ENCODE data around the gene PIEZO1. TPM values are rescaled to one million over a fixed set of nuclear protein-coding genes. Genes with fewer than 3 reads are reported as not detected.

The PIEZO1 gene
- polyA plus RNA-seq, 1 experiment = 47.0 TPM

DNA sequence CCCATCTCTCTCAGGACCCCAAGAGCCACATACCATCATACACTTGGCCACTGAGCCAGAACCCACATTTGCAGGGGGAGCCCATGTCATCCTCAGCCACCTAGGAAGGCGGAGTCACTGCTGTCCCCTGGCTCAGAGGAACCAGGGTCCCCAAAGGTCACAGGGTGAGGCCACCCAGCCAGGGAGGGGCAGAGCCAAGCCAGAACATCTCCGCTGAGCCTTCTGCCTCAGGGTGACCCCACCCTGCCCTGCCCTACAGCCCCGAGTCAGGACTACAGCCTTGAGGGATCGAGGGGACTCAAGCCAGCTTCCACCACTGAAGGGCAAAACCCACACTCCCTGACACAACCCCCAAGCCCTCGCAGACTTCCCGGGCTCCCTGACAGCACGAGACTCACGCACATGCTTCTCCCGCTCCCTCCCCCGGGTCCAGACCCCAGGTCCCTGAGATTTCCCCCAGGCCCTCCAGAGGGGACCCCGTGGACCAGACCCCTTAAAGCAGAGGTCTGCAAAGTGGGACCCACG lies 17.4 kb downstream of the PIEZO1 start:
- Histone ChIP-seq H3K27me3 (ENCODE audit: control insufficient read depth, insufficient read depth, low read length) (no peaks in the 10 kb centered on the region), H3K4me3 (ENCODE audit: low read depth, low read length) (0 out of 2 replicates have a peak overlapping the region, but pooled peaks have one; percentile 3), H3K9me3 (ENCODE audit: control insufficient read depth, insufficient read depth, low read length) (no peaks in the 10 kb centered on the region; the same call in 1 of the 2 replicates), H3K27ac (ENCODE audit: low read depth, low read length) (peak overlapping the region; percentile 57)
- TF ChIP-seq, protein P1, sequence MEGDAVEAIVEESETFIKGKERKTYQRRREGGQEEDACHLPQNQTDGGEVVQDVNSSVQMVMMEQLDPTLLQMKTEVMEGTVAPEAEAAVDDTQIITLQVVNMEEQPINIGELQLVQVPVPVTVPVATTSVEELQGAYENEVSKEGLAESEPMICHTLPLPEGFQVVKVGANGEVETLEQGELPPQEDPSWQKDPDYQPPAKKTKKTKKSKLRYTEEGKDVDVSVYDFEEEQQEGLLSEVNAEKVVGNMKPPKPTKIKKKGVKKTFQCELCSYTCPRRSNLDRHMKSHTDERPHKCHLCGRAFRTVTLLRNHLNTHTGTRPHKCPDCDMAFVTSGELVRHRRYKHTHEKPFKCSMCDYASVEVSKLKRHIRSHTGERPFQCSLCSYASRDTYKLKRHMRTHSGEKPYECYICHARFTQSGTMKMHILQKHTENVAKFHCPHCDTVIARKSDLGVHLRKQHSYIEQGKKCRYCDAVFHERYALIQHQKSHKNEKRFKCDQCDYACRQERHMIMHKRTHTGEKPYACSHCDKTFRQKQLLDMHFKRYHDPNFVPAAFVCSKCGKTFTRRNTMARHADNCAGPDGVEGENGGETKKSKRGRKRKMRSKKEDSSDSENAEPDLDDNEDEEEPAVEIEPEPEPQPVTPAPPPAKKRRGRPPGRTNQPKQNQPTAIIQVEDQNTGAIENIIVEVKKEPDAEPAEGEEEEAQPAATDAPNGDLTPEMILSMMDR (IDR thresholded peaks at IDR 0.05; ENCODE audit: low read depth, low read length) = no peak
- POLR2A ChIA-PET = interaction anchor here (0.6 to 0.7 kb wide), 3 partner anchors 8 to 57 kb away, joined by 3 to 4 read pairs (median 3); partner anchors contain the start of gene PIEZO1
- CTCF ChIA-PET = interaction anchor here (0.6 to 2.7 kb wide), 4 partner anchors 17 to 30 kb away, joined by 3 to 12 read pairs (median 4); no protein-coding TSS in a partner anchor
- DNase-seq (ENCODE audit: low read depth, low spot score) = no peak

DNA sequence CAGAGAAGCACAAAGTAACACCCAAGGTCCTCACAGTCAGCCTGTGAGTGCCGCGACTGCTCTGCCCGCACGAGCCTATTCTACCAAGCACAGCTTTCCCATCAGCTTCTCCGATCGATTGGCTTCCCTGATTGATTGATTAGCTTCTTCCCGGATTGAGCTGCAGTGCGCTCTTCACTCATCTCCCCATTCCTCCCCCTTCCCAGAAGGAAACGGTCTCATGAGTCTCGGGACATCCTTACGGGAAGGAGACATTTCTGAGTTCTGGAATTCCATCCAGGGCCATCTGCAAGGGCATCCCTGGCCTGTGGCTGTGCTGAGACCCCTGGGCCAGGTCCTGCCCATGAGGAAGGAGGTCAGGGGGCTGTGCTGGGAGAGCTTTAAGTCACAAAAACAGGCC lies 18.0 kb downstream of the PIEZO1 start:
- Histone ChIP-seq H3K4me3 (ENCODE audit: low read depth, low read length) (no peak overlapping the region), H3K9me3 (ENCODE audit: control insufficient read depth, insufficient read depth, low read length) (no peaks in the 10 kb centered on the region; the same call in 1 of the 2 replicates), H3K27me3 (ENCODE audit: control insufficient read depth, insufficient read depth, low read length) (no peaks in the 10 kb centered on the region), H3K27ac (ENCODE audit: low read depth, low read length) (no peak overlapping the region)
- TF ChIP-seq, protein P1 (IDR thresholded peaks at IDR 0.05; ENCODE audit: low read depth, low read length) = no peak
- no peak for DNase-seq (ENCODE audit: low read depth, low spot score)
- CTCF ChIA-PET = interaction anchor here (1.0 to 2.7 kb wide), 3 partner anchors 17 to 29 kb away, joined by 3 to 12 read pairs (median 4); no protein-coding TSS in a partner anchor
- POLR2A ChIA-PET = no interaction called here

DNA sequence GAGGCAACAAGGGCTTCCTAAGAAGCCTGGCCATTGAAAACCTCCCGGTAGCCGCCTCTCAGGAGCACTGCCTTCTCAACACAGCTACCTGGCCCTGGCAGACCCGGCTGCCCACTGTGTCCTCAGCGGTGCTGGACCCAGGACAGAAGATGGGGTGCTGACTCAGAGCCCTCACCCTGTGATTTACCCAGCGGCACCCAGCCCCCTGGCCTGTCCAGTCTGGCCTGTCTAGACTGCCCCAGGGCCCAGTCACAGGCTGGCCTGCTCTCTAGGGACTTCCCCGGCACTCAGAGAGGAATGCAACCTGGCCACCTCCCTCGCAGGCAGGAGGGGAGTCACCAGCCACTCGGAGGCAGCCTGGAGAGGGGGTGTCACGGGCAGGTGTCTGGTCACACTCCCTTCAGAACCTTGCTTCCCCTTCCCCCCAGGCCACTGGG lies 20.1 kb downstream of the PIEZO1 start:
- ChIA-PET CTCF (interaction anchor here (0.7 to 1.8 kb wide), 2 partner anchors 19 to 22 kb away, joined by 4 read pairs; no protein-coding TSS in a partner anchor), POLR2A (interaction anchor here (0.6 kb wide), 1 partner anchor 78 kb away, joined by 4 read pairs; no protein-coding TSS in a partner anchor)
- no peak overlapping the region for H3K4me3 ChIP-seq (ENCODE audit: low read depth, low read length)
- no peaks in the 10 kb centered on the region; the same call in 1 of the 2 replicates for H3K9me3 ChIP-seq (ENCODE audit: control insufficient read depth, insufficient read depth, low read length)
- H3K27ac ChIP-seq (ENCODE audit: low read depth, low read length) = peak overlapping the region; percentile 39
- H3K27me3 ChIP-seq (ENCODE audit: control insufficient read depth, insufficient read depth, low read length) = no peaks in the 10 kb centered on the region
- DNase-seq (ENCODE audit: low read depth, low spot score) = no peak
- TF ChIP-seq, protein P1 (IDR thresholded peaks at IDR 0.05; ENCODE audit: low read depth, low read length) = no peak

DNA sequence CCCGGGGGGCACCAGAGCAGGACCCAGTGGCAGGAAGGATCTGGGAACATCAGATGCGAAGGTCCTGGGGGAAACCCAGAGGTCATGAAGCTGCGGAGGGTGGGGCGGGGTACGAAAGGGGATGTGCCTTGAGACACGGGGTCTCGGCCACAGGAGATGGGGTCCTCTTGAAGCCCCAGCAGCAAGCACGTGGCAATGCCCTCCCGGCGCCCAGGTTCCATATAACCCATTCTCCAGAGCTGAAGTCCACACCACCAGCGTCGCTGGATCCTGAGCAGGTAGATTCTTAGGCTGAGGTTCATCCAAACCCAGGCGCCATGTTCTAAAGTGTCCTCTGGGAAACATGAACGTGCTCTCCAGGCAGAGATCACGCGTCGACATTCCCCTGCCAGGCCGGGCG lies 20.9 kb downstream of the PIEZO1 start:
- peaks cover 2% of the 10 kb centered on the region; the same call in 1 of the 2 replicates for H3K9me3 ChIP-seq (ENCODE audit: control insufficient read depth, insufficient read depth, low read length)
- no peaks in the 10 kb centered on the region for H3K27me3 ChIP-seq (ENCODE audit: control insufficient read depth, insufficient read depth, low read length)
- CTCF ChIA-PET = interaction anchor here (0.7 to 1.8 kb wide), 4 partner anchors 20 to 27 kb away, joined by 3 to 9 read pairs (median 4); no protein-coding TSS in a partner anchor
- H3K27ac ChIP-seq (ENCODE audit: low read depth, low read length) = no peak overlapping the region
- POLR2A ChIA-PET = interaction anchor here (0.6 to 0.8 kb wide), 3 partner anchors 8 to 934 kb away, joined by 4 to 9 read pairs (median 6); no protein-coding TSS in a partner anchor
- DNase-seq (ENCODE audit: low read depth, low spot score) = no peak
- TF ChIP-seq, protein P1 (IDR thresholded peaks at IDR 0.05; ENCODE audit: low read depth, low read length) = no peak
- H3K4me3 ChIP-seq (ENCODE audit: low read depth, low read length) = no peak overlapping the region
